Keratinocyte (primary cell): ENCODE measurements around the gene UNC5A.

Experiments
- CTCF ChIP-seq, 3 experiments: IDR thresholded peaks in 1 of 3; conservative IDR thresholded peaks in 1 of 3; optimal IDR thresholded peaks in 1 of 3; 2 replicates in 2 of 3; 3 replicates in 1 of 3; pipeline versions ENCODE3 to v1.5.1; 2011; ENCODE audit warnings: low read length in 3 of 3, mild to moderate bottlenecking in 3 of 3, moderate library complexity in 2 of 3, control low read depth in 1 of 3, inconsistent platforms in 1 of 3; ENCODE audit not compliant: insufficient read depth in 2 of 3; ENCODE audit errors: extremely low read depth in 1 of 3
- EZH2 ChIP-seq: IDR thresholded peaks from one replicate; pipeline ENCODE4 v1.6.1; 2012; ENCODE audit warnings: inconsistent platforms, mild to moderate bottlenecking, low read length, moderate library complexity

GRCh38 chr5:176929654-176930053 lies 119.3 kb downstream of the UNC5A start:
- no peak for TF ChIP-seq CTCF (optimal IDR thresholded peaks at IDR 0.05 in 1 of 3, IDR thresholded peaks at IDR 0.05 in 1 of 3, conservative IDR thresholded peaks at IDR 0.05 in 1 of 3; ENCODE audit: extremely low read depth in 1 of 3, insufficient read depth in 2 of 3, low read length in 3 of 3)
- no peak for TF ChIP-seq EZH2
